GM10248 (cell line): Measurements from ENCODE around the gene CBY2.

Experiments used
- CTCF ChIA-PET: fragments of 300-600 bp; sonication (Branson Sonifier 250); formaldehyde crosslinking; extraction: SDS; loops from one replicate; lab custom pipeline; 2021; ENCODE audit warnings: antibody characterized with exemption; lab: Yijun Ruan, JAX
- POLR2A ChIA-PET: fragments of 350-650 bp; sonication (Branson Sonifier 250); formaldehyde crosslinking; extraction: SDS; loops from one replicate; lab custom pipeline; 2020; ENCODE audit warnings: antibody characterized with exemption; lab: Yijun Ruan, JAX
- DNase-seq: peaks from one replicate; pipeline ENCODE4 v3.0.0; 2012; ENCODE audit errors: extremely low spot score
- CTCF ChIP-seq: IDR thresholded peaks from 2 replicates; pipeline ENCODE4 v1.5.1; 2012; ENCODE audit warnings: mild to moderate bottlenecking, low read depth; ENCODE audit errors: extremely low read depth, missing control alignments, control extremely low read depth

CBY2 gene

GRCh38 chr13:45707516-45708100 is 5.5 kb downstream of the CBY2 start:
- TF ChIP-seq CTCF = no peak
- POLR2A ChIA-PET = no interaction called here
- CTCF ChIA-PET = interaction anchor here (1.3 to 8.8 kb wide), 3 partner anchors 10 to 84 kb away, joined by 3 to 61 read pairs (median 12); no protein-coding TSS in a partner anchor
- no peak for DNase-seq

- ChIA-PET POLR2A (no interaction called here), CTCF (interaction anchor here (1.2 to 3.4 kb wide), 4 partner anchors 11 to 89 kb away, joined by 3 to 15 read pairs (median 9); partner anchors contain the start of gene CBY2)
- no peak for TF ChIP-seq CTCF
- DNase-seq = no peak
Observed at GRCh38 chr13:45711951-45712350, 9.8 kb downstream of the CBY2 start.

GRCh38 chr13:45713106-45713690 is 11.1 kb downstream of the CBY2 start:
- no peak for DNase-seq
- ChIA-PET CTCF (no interaction called here), POLR2A (no interaction called here)
- TF ChIP-seq CTCF = no peak

GRCh38 chr13:45713721-45714120 is 11.6 kb downstream of the CBY2 start:
- CTCF ChIA-PET = no interaction called here
- TF ChIP-seq CTCF = no peak
- POLR2A ChIA-PET = no interaction called here

GRCh38 chr13:45714170-45714569 is 12.1 kb downstream of the CBY2 start:
- DNase-seq = no peak
- TF ChIP-seq CTCF = no peak
- ChIA-PET CTCF (no interaction called here), POLR2A (no interaction called here)

More at GRCh38 chr13:45713721-45714120, 11.6 kb downstream of the CBY2 start:
- no peak for DNase-seq

- no peak for DNase-seq
- TF ChIP-seq CTCF = no peak
- CTCF ChIA-PET = interaction anchor here (4.4 kb wide), 1 partner anchor 11 kb away, joined by 61 read pairs; the partner anchor contains the start of gene CBY2
- POLR2A ChIA-PET = no interaction called here
Observed at GRCh38 chr13:45715351-45715750, 13.2 kb downstream of the CBY2 start.
